ENCODE data around the gene ANLN. TPM values are rescaled to one million over a fixed set of nuclear protein-coding genes. Genes with fewer than 3 reads are reported as not detected.

The ANLN gene
- total and polyA plus RNA-seq, 7 donors = 2.4 to 16.9 (median 4.6) TPM

DNA sequence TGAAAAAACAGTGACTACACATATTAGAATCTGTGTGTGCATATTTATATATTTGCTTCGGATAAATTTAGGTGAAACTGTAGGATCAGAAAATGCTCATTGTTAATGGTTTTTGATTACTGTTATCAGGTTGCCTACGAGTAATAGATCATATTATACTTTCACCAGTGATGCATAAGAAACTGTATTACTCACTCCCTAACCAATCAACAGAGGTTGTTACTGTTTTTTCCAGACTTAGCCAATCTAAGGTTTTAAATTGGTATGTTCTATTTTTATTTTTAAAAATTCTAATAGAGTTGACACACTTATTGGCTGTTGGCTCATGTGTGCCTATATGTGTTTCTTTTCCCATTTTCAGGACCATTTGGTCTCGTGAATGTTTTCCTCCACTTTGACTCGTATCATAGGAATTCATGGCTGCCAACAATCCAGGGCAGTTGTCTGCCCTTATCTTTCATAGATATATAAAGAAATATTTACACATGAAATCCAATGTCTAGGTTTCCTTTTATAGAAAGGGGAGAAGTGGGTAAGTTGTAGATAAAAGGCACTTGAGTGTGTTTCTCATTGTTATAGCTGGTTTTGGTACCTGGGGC is 59.2 kb downstream of the ANLN start:
- Histone ChIP-seq H3K27me3 (no peaks in the 10 kb centered on the region), H3K27ac (no peak overlapping the region), H3K36me3 (no peaks in the 10 kb centered on the region), H3K9me3 (no peaks in the 10 kb centered on the region), H3K4me1 (no peaks in the 10 kb centered on the region), H3K4me3 (no peak overlapping the region)
- 42 to 75% methylated on average over 4 of the region's 4 CpGs for WGBS, 2 donors
- intact Hi-C loops (cut with DNase I) = no loop called here
- TF ChIP-seq POLR2AphosphoS5 (IDR thresholded peaks at IDR 0.05) = no peak
- TF ChIP-seq POLR2A (IDR thresholded peaks at IDR 0.05) = no peak
- no peak for TF ChIP-seq EP300 (IDR thresholded peaks at IDR 0.05)
- no peak for DNase-seq

DNA sequence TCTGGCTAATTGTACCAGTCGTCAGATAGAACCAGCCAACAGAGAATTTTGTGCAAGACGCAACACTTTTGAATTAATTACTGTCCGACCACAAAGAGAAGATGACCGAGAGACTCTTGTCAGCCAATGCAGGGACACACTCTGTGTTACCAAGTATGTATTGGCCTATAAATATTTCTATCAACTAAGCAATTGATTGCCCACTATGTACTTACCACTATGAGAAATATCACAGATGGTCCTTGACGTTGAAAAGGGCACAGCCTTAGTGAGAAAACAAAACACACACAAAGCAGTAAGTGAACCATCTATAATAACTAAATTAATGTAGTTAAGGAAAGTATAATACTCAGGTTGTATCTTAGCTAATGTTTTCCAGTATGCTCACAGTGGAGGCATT is 60.0 kb downstream of the ANLN start:
- TF ChIP-seq POLR2A (IDR thresholded peaks at IDR 0.05) = no peak
- TF ChIP-seq, protein P1, sequence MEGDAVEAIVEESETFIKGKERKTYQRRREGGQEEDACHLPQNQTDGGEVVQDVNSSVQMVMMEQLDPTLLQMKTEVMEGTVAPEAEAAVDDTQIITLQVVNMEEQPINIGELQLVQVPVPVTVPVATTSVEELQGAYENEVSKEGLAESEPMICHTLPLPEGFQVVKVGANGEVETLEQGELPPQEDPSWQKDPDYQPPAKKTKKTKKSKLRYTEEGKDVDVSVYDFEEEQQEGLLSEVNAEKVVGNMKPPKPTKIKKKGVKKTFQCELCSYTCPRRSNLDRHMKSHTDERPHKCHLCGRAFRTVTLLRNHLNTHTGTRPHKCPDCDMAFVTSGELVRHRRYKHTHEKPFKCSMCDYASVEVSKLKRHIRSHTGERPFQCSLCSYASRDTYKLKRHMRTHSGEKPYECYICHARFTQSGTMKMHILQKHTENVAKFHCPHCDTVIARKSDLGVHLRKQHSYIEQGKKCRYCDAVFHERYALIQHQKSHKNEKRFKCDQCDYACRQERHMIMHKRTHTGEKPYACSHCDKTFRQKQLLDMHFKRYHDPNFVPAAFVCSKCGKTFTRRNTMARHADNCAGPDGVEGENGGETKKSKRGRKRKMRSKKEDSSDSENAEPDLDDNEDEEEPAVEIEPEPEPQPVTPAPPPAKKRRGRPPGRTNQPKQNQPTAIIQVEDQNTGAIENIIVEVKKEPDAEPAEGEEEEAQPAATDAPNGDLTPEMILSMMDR (IDR thresholded peaks at IDR 0.05) = no peak
- TF ChIP-seq POLR2AphosphoS5 (IDR thresholded peaks at IDR 0.05) = no peak
- TF ChIP-seq EP300 (IDR thresholded peaks at IDR 0.05) = no peak
- Histone ChIP-seq H3K4me1 (no peaks in the 10 kb centered on the region), H3K9me3 (no peaks in the 10 kb centered on the region), H3K27ac (no peak overlapping the region), H3K27me3 (no peaks in the 10 kb centered on the region), H3K4me3 (no peak overlapping the region), H3K36me3 (no peaks in the 10 kb centered on the region)
- no peak for DNase-seq
- intact Hi-C loops (cut with DNase I) = no loop called here
- 83 to 92% methylated on average over 5 of the region's 5 CpGs for WGBS, 2 donors

DNA sequence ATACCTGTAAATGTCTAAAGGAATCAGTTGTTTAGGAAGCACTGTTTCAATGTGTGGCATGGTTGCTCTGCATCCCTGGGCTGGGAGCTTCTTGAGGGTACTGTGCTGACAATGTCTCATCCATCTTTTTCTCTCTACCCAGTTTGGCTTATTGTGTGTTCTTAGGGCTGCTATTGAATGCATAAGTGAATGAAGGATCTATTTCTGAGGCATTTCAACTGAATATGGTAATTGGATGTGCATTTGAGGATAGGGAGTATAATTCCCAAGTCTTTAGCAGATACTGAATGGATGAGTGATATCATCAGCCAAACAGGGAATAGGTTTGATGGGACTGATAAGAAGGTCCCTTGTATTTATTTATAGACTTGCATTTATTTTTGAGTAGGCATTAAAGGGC is 64.1 kb downstream of the ANLN start:
- DNase-seq = no peak
- TF ChIP-seq POLR2A (IDR thresholded peaks at IDR 0.05) (no peak), EP300 (IDR thresholded peaks at IDR 0.05) (no peak), POLR2AphosphoS5 (IDR thresholded peaks at IDR 0.05) (no peak)
- TF ChIP-seq, protein P1 (IDR thresholded peaks at IDR 0.05) = no peak
- Histone ChIP-seq H3K4me3 (no peak overlapping the region), H3K27me3 (no peaks in the 10 kb centered on the region), H3K36me3 (no peaks in the 10 kb centered on the region), H3K4me1 (no peaks in the 10 kb centered on the region), H3K27ac (no peak overlapping the region), H3K9me3 (no peaks in the 10 kb centered on the region)
- intact Hi-C loops (cut with DNase I) = no loop called here

DNA sequence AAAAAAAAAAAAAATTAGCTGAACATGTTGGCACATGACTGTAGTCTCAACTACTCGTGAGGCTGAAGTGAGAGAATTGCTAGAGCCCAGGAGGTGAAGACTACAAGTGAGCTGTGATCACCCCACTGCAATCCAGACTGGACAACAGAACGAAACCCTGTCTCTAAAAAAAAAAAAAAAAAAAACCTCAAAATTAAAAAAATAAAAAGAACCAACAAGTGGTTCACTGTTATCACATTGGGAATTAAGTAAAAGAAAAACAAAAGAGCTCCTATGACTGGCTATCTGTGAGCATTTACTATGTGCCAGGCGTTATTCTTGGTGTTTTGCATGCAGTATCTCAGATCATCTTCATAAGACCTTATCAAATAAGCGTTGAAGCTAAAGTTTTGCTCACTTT is 66.0 kb downstream of the ANLN start:
- no peaks in the 10 kb centered on the region for H3K36me3 ChIP-seq
- TF ChIP-seq EP300 (IDR thresholded peaks at IDR 0.05) = no peak
- 97% methylated on average over 4 of the region's 4 CpGs for WGBS, 2 donors
- no peaks in the 10 kb centered on the region for H3K27me3 ChIP-seq
- no peak for DNase-seq
- no peaks in the 10 kb centered on the region for H3K9me3 ChIP-seq
- H3K4me3 ChIP-seq = no peak overlapping the region
- H3K4me1 ChIP-seq = no peaks in the 10 kb centered on the region
- intact Hi-C loops (cut with DNase I) = no loop called here
- no peak overlapping the region for H3K27ac ChIP-seq

DNA sequence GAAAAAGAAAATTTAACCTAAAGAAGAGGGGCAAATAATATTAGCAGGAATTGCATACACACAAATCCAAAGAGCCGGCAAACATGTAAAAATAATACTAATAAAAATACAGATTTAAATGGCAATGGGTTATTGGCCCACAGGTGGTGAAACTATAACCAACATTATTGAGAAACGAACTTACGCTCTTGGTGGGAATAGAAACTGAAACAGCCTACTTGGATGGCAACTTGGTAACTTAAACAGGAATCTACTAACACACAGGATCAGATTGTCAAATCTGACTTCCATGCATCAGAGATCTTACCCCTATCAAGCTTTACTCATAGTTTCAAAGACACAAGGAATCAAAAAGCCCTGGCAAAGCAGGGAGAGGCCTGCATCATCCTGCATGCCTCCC is 66.5 kb downstream of the ANLN start:
- H3K27ac ChIP-seq = no peak overlapping the region
- no peaks in the 10 kb centered on the region for H3K4me1 ChIP-seq
- no peaks in the 10 kb centered on the region for H3K36me3 ChIP-seq
- no peaks in the 10 kb centered on the region for H3K27me3 ChIP-seq
- DNase-seq = no peak
- TF ChIP-seq POLR2AphosphoS5 (IDR thresholded peaks at IDR 0.05) (no peak), POLR2A (IDR thresholded peaks at IDR 0.05) (no peak), EP300 (IDR thresholded peaks at IDR 0.05) (no peak)
- TF ChIP-seq, protein P1 (IDR thresholded peaks at IDR 0.05) = no peak
- H3K4me3 ChIP-seq = no peak overlapping the region
- H3K9me3 ChIP-seq = no peaks in the 10 kb centered on the region
- intact Hi-C loops (cut with DNase I) = no loop called here
- WGBS, 2 donors = 91% methylated on average over 3 of the region's 3 CpGs

DNA sequence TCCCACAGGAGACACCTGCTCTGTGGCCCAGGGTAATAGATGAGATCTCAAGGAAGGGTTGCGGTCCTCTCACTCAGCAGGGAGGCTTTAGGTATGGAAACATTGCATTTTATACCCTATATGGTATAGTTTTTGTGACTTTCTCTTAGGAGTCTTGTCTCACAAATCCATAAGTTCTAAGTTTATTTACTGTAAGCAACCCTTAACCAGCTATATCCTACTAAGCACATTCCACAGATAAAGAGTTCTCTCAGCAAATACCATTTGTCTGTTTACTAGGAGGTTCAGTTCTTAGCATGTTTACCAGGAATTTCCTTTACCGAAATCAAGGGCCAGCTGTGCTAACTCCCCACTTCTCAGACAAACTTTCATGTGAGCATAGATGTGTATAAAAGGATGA is 66.9 kb downstream of the ANLN start:
- H3K9me3 ChIP-seq = no peaks in the 10 kb centered on the region
- H3K27me3 ChIP-seq = no peaks in the 10 kb centered on the region
- DNase-seq = no peak
- TF ChIP-seq, protein P1 (IDR thresholded peaks at IDR 0.05) = no peak
- TF ChIP-seq EP300 (IDR thresholded peaks at IDR 0.05) = no peak
- TF ChIP-seq POLR2A (IDR thresholded peaks at IDR 0.05) = no peak
- TF ChIP-seq POLR2AphosphoS5 (IDR thresholded peaks at IDR 0.05) = no peak
- H3K4me1 ChIP-seq = no peaks in the 10 kb centered on the region
- H3K4me3 ChIP-seq = no peak overlapping the region
- intact Hi-C loops (cut with DNase I) = no loop called here
- H3K36me3 ChIP-seq = no peaks in the 10 kb centered on the region
- no peak overlapping the region for H3K27ac ChIP-seq
- 87 to 88% methylated on average over 2 of the region's 2 CpGs for WGBS, 2 donors

All from sigmoid colon (tissue), 7 donors.